ENCODE data around the gene CD59. TPM values are rescaled to one million over a fixed set of nuclear protein-coding genes. Genes with fewer than 3 reads are reported as not detected.
A peak's percentile ranks its signal among the peaks of the same experiment; 100 is the strongest.

The CD59 gene, protein sequence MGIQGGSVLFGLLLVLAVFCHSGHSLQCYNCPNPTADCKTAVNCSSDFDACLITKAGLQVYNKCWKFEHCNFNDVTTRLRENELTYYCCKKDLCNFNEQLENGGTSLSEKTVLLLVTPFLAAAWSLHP
- polyA plus RNA-seq (ENCODE audit: insufficient read length) = 105 TPM

DNA sequence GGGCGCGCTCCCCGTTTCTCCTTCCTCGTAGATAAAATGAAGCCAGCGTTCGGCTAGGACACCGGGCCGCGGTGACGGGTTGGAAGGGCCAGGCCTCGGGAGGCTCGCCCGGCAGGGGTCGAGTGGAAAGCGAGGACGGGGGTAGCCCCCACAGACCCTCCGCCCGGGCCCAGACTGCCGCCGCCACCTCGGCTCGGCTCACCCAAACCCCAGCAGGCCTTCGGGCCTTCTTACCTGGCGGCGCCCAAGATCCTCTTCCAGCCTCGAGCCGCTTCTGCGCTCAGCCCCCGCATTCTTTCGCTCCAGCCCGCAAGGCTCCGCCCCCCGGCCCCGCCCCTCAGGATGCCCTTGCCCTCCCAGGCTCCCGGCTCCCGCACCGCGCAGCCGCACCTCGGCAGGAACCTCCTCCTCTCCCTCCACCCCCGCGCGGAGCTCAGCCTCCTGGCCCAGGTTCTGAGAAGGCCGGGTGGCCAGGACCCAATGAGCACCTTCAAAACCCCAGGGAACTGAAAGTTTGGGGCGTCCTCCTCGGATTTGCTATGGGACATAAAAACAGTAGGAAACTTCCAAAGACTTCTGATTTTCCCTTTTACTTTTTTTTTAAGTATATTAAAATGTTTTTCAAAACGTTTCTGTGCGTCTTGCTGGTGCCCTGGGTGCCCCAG lies at the start of gene CD59:
CD59 (minus strand) TSS at position 276 of the 665 bp plus-strand sequence. CDS start 13,978 bp downstream, outside the sequence.
- no peak for DNase-seq (ENCODE audit: low read depth)

DNA sequence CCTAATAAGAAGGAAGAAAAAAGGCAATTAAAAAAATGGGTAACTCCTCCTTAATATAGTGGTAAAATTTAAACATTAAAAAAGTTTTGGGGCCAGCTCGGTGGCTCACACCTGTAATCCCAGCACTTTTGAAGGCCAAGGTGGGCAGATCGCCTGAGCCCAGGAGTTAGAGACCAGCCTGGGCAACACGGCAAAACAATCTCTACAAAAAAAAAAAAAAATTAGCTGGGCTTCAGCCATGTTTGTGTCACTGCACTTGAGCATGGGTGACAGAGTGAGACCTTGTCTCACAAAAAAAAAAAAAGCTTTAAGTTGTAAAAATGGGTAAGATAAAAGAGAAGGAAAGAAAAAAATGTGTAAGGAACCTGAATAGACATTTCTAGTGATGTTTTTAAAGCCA lies 49.4 kb upstream of the CD59 start:
- DNase-seq (ENCODE audit: low read depth) = no peak

DNA sequence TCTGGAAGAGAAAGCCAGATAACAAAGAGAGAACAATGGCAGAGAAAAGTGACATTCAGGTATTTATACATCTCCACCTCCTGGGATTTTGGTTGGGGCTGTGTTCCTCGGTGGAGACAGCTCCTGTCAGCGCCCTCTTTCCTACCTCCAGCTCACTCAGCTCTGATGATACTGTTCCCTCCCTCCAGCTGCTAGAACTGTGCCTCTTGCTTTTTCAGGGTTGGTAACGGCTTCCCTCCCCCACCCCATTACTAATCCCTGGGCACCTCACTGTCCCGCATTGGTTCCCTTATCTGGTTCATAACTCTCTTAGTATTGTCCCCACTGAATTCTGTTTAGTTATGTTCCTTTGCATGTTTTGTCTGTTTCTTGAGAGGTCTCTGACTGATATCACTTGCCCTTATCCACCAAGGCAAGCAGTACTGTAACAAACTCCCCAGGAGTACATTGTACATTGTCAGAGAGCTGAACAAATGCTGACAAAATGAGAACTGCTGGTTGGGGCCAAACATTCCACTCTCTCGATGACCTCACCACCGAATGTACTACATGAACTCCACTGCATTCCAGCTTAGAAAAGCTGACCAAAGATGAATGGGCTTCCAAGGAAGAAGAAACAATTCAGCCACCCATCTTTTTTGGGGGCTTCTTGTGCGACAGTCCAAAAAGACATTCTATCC lies 43.8 kb upstream of the CD59 start:
- DNase-seq (ENCODE audit: low read depth) = peak; percentile 49

DNA sequence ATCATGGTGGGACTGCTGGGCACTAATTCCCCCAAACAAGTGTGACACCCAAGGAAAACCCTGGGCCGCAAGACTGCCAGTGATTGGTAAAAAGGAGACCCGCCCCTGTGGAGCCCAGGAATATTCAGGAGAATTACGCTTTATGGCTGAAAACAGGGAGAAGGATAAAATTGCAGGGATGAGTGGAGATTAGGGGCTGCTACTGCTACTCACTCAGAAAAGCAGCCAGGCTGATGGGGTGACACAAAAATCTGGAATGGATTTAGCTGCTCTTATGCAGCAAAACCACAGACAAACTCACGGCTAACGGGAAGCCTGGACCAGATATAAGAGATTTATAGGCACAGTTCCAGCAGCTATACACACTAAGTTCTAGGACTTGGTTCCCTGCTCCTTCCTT lies 42.5 kb upstream of the CD59 start:
- DNase-seq (ENCODE audit: low read depth) = peak; percentile 66

DNA sequence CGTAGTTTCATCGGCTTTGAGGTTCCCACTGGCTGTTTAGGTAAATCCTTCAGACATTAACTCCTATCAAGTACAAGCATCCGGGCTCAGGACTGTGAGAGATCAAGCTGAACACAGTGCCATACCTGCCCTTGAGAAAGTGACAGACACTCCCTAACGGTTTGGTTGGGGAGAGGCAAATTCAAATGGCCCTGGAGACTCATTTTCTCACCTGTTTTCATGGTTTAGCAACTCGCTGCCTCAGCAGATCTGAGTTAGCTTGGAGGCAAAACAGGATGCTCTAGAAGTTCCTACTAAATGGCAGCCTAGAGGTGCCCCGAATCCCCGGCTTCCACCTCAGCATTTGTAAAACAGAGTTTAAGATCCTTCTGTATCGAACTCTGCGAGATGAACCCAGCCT lies 41.7 kb upstream of the CD59 start:
- no peak for DNase-seq (ENCODE audit: low read depth)

DNA sequence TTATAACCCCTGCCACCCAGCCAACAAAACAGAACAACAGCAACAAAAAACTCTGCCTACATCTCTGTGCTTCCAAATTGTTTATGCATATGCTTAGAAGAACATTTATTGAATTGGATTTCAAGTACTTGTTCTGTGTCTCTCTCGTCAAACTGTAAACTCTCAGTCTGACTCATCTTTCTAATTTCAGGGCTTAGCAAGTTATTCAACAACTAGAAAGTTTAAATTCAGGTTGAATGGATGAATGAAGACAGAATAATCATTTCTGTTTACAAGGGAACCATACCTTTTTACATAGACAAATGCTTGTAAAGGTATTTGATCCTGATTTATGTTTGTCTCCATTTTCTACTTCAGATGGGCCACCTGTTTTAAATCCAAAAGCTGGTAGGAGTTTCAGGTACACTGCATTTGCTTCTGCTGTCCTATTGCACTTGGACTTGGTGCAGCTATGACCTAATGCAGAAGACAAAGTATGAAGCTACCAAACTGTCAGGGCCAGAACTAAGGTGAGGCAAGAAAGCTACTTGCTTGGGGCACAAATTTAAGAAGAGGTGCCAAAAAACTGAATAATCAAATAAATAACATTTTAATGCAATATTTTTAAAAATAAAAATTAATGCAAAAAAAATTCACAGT lies 39.7 kb upstream of the CD59 start:
- DNase-seq (ENCODE audit: low read depth) = no peak

DNA sequence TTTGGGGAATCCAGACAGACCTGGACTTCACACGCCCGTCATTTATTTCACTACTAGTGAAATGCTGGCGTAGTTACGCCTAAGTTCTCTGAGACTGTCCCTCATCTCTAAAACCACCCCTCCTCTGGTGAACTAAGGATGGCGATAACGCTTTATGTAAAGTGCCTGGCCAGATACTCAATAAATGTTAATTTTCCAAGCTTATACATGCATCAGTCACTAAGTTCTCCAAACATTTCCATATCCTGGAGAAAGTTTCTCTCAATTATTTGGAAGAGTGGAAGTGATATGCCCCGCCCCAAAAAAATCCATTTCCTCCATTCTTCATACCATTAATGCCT lies 39.2 kb upstream of the CD59 start:
- DNase-seq (ENCODE audit: low read depth) = no peak

DNA sequence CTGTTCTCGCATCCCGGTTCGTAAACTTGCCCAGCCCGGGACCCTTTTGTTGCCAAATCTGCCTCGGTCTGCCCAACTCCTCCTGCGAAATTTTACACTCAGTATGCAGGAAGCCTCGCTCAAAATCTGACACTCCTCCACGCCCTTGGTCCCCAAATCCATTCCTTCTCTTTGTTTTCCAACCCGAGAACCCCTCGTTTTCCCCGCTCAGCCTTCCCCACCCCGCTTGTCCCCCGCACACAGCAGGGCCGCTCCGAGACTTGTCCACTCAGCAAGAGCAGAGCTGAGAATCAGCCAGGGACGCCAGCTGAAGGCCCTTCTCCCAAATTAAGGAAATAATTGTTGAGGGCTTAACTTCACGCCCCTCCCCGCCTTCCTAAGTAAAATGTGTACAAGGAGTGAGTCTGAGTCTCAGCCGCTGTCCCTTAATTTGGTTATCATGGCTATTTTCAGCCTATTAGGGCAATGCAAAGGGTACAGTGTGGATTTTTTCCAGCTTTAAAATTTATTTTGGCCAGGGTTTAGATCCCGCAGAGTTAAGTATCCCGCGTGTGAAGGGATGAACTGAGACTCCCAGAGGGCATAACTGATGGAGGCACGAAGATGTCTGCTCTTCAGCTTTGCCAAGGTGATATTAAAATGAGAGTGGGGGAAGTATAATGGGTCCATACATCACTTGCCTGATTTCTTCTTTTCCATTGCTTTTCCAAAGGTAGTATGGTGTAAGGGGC lies 38.7 kb upstream of the CD59 start:
- DNase-seq (ENCODE audit: low read depth) = no peak

DNA sequence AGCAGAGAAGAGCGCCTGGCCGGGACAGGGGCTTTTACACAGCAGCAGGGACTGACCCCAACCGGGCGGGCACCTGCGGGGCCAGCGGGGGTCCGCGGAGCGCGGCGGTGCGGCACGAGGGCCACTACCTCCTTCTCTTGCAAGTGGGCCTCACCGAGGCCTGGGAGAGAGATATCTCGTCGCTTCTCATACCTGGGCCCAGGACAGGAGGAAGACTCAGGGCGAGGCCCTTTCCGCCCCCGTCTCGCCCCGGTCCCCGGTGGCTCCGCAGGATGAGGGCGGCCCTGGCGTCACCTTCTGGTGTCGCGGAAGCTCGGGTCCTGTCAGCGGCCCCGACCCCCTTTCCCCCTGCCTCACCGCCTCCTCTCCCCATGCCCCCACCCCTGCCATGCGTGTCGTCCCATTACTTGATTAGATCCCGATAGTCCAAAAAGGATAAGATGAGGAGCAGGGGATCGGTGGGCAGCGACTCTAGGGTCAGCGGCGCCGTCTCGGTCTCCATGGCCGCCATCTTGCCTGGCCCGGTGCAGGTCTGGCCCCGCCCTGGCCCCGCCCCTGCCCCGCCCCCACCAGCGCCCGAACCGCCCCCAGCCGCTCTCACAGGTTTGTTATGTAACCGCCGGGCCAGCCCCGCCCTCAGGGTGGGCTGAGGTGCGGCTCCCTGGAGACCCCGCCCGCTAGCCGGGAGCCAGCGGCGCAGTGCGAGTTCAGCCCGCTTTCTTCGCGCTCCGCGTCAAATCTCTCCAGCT lies 37.9 kb upstream of the CD59 start, which contains the start of gene FBXO3:
FBXO3 (minus strand) TSS at position 534 of the 749 bp plus-strand sequence; CDS start at position 511, 23 bp downstream.
- no peak for DNase-seq (ENCODE audit: low read depth)

DNA sequence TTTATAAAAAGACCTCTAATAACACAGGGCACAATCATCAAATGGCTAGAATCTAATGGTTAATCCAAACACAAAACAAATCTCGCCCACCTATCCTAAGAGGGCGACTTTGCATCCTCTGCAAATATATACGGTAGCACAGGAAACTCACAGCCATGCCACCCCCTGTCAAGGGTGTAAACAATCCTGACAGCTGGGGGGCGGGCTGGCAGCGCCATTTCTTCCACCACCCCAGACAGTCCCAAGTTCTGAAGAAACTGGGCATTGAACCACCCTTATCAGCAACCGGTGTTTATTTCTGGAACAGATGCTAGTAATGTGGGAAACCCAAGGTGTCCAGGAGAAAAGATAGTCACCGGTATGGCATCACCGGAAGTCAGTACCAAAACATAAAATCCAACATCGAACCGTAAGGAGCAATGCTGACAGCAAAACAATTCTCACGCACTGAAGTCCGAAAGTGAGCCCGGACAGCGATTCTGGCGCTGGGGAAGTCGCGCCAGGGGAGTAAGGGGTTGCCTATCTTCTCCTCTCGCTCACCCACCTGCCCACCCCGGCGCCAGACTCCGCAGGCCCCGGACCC lies 37.3 kb upstream of the CD59 start:
- no peak for DNase-seq (ENCODE audit: low read depth)

DNA sequence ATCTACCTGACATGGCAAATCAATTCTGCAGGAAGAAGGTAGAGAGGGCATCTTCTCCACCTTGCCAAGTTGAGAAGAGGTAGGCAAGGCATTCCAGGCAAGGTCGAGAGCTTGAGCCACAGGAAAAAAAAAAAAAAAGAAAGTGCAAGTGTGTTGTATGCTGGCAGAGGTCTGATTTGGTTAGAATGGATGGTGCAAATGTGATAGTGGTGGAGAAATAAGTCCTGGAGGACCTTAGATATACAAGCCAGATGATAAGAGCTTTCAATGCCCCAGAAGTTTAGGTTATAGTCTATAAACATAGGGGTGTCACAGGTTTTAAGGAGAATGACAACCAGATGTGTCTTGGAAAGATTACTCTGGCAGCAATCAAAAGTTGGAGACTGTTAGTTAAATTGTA lies 36.6 kb upstream of the CD59 start:
- DNase-seq (ENCODE audit: low read depth) = no peak

DNA sequence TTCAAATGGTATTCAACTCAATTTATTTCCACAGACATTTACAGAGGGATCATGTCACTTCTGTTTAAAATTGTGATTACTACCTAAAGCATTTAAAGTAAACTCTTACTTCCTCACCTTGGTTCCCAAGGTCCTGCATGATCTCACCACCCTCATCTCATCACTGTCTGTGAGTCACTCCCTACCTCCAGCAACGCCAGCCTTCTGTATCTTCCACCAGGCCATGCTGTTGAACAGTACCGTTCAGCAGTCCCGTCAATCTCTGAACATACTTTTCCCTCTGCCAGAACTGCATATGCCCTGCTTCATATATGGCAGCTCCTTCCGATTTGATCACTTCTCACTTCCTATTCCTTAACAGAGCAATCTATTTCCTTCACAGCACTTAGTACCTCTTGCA lies 36.1 kb upstream of the CD59 start:
- DNase-seq (ENCODE audit: low read depth) = no peak

DNA sequence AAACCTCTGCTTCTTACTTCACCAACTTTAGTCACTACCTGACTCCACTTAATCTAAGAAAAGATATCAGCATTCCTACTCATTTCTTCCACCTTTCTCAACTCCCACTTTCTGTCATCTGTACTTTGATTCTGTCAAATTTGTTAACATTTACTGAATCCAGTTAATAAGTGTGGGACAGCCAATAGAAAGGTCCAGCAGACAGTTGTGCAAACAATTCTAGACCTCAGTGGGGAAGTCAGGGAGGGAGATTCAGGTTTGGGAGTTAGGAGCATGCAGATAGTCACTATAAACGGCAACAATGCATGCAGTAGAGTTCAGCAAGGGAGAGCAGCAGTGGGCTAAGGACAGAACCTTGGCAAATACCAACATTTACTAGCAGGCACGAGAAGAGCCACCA lies 34.0 kb upstream of the CD59 start:
- no peak for DNase-seq (ENCODE audit: low read depth)

DNA sequence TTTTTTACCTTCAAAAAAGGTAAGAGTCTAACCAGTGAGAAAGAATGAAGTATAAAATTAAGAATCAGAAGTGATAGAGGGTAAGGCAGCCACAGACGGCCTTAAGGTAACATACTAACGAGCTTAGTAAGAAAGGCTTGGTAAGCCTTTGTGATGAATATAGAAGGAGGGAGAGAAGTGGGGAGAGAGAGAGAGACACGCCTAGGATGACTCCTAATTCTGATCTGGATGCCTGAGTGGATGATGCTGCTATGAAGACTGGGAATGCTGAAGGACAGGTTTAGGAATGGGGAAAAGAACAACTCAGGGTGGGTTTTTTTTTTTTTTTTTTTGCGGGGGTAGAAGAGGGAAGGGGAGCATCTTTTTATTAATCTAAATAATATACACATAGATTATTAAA lies 33.3 kb upstream of the CD59 start:
- no peak for DNase-seq (ENCODE audit: low read depth)

DNA sequence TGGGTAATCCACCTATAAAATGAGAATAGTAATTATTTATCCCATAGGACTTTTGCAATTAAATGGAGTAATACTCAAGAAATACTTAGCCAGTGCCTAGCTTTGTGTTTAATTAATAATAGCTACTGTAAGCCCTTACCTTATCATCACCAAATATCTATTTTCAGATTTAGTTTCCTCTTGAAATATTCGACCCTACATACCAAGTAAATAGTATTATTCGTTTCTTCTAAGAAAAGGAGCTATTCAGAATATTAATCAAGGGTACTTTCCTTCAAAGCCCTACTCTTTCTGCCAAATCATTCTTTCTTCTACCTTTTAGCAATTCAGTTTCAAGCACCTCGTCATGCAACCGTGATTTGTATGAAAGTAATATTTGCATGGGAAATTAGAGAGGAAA lies 31.4 kb upstream of the CD59 start:
- no peak for DNase-seq (ENCODE audit: low read depth)

DNA sequence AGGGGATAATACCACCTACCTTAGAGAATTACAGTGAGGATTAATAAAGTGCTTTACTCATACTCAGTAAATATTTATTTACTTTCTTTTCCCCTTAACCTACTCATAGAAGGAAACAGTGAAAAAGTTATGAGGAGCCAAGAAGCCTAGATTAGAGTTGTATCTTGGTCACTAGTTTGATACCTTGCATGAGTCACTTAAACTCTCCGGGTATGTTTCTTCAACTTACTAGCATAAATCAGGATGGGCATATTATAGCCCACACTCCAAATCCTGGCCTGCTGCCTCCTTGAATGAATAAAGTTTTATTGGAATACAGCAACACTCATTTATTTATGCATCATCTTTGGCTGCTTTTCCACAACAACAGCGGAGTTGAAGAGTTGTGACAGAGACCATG lies 29.9 kb upstream of the CD59 start:
- no peak for DNase-seq (ENCODE audit: low read depth)

DNA sequence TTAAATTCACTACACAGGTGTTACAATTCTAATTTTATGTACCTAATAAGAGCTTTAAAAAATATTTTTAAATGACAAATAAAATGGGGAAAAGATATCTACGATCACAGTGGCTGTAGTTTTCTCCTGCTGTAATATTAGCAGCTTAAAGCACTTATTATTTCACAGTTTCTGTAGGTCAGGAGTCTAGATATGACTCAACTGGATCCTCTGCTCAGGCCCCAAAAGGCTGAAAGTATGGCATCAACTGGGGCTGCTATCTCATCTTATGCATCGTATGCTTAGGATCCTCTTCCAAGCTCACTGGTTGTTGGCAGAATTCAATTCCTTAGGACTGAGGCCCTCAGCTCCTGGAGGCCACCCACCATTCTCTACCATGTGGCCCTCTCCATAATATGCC lies 25.2 kb upstream of the CD59 start:
- no peak for DNase-seq (ENCODE audit: low read depth)

DNA sequence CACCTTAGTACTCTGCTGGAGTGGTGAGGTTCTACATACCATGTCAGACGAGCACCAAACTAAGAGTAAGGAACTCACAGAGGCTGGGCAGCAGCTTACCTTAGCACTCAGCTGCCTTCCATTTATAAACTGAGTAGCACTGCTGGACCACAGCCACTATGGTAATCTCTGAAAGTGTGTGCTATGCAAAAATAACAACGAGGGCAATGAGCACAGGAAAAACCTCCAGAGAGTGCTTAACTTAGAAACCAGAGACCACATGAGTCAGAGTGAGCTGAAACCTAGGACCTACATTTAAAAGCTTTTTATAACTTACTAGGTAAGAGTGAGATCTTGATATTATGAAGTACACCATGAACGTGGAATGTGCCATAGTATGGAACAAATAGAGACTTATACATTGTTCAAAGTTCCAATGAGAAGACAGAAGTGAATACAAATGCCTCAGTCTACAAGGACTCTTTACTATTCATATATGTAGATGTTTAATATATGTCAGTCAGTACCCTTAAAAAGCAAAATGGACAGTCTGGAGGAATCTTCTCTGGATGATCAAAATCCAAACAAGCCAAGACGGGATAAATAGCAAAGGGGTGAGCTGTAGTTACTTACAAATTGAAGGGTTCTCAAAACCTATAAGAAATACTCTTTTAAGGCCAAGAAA lies 17.2 kb upstream of the CD59 start:
- DNase-seq (ENCODE audit: low read depth) = no peak

DNA sequence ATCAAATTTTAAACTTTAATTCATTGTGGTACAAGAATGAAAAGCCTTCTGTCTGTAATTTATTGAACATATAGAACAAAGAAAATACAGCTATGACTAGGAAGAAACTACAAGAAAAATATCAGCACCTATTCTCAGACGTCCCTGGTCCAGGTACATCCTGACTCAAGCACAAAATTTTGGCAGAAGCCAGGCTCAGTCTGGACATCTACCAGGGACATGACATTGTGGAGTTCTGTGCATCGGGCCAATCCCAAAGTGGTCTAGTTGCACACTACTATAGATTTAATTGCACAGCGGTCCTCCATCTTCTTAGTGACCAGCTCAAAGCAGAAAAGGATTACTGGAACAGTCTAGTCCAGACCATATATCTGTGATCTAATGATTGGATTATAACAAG lies 15.7 kb upstream of the CD59 start:
- no peak for DNase-seq (ENCODE audit: low read depth)

DNA sequence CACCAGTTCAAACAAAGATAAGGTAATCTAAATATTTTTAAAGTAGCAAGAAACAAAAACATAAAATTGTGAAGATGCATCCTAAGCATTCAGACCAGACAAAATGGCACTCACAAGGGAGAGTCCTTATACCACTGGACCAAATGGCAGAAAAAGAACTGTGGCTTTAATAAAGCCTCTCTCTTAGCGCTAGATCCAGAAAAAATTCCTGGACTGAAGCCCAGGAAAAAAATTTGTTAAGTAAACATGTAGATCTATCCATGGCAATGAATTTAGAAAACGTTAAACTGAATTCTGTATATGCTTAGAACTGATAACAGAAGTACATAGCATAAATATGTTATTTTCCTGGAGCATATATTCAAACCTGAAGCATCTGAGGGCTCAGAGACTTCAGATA lies 11.8 kb upstream of the CD59 start:
- no peak for DNase-seq (ENCODE audit: low read depth)

DNA sequence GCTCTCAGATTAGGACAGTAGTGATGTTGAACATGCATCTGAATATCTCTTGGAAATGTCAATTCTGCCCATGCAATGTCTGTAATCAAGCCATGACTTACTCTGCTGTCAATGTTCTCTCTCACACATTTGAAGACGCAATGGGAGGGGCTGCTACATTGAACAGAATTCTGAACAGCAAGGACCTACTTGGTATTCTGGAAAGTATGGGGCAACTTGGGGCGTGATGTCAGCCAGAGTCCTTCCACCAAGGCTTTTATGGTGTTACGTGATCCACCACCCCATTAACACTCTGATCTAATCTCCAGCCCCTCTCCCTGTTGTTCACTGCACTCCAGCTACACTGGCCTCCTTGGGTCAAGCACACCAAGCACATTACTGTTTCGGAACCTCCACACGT lies 7.1 kb upstream of the CD59 start:
- DNase-seq (ENCODE audit: low read depth) = no peak

Data from forelimb muscle (tissue), 1 donor.